Ishikawa (cell line): ENCODE measurements around the gene ARMH3.

Experiments
- CEBPB ChIP-seq: IDR thresholded peaks from 2 replicates; pipeline ENCODE4 v1.6.1; 2012
- CREB1 ChIP-seq: IDR thresholded peaks from 2 replicates; pipeline ENCODE4 v1.6.1; 2012; ENCODE audit warnings: low read depth
- EGR1 ChIP-seq: IDR thresholded peaks from 2 replicates; pipeline ENCODE4 v1.6.1; 2012
- EP300 ChIP-seq: IDR thresholded peaks from 2 replicates; pipeline ENCODE4 v1.6.1; 2012; ENCODE audit warnings: borderline replicate concordance
- FOXM1 ChIP-seq: IDR thresholded peaks from 2 replicates; pipeline ENCODE4 v1.6.1; 2012; ENCODE audit warnings: low read depth, borderline replicate concordance
- MAX ChIP-seq: IDR thresholded peaks from 2 replicates; pipeline ENCODE4 v1.6.1; 2012
- RAD21 ChIP-seq: IDR thresholded peaks from 2 replicates; pipeline ENCODE4 v1.6.1; 2012; ENCODE audit warnings: low read depth
- REST ChIP-seq: IDR thresholded peaks from 2 replicates; pipeline ENCODE4 v1.6.1; 2012; ENCODE audit warnings: low read depth, mild to moderate bottlenecking
- TAF1 ChIP-seq: IDR thresholded peaks from 2 replicates; pipeline ENCODE4 v1.6.1; 2012; ENCODE audit warnings: low read depth, mild to moderate bottlenecking
- YY1 ChIP-seq: IDR thresholded peaks from 2 replicates; pipeline ENCODE4 v1.6.1; 2012; ENCODE audit warnings: low read depth

GRCh38 chr10:102067091-102067916, 11.3 kb upstream of the ARMH3 start:
- TF ChIP-seq MAX = no peak
- no peak for TF ChIP-seq FOXM1
- TF ChIP-seq YY1 = no peak
- TF ChIP-seq EP300 = no peak
- no peak for TF ChIP-seq TAF1
- no peak for TF ChIP-seq REST
- TF ChIP-seq CEBPB = no peak
- TF ChIP-seq RAD21 = no peak
- TF ChIP-seq CREB1 = no peak
- no peak for TF ChIP-seq EGR1
